K562 (cell line): ENCODE results near the gene ADGRL3. TPM values are rescaled to one million over a fixed set of nuclear protein-coding genes. Genes with fewer than 3 reads are reported as not detected.

Source experiments
- ATAC-seq: fragments of 200-7000 bp; cut with Tn5 transposase; 3 replicates; pipeline ENCODE4 v1.9.1; 2020; ENCODE audit warnings: moderate library complexity
- BruUV-seq: library from RNA; stranded (reverse); fragments of 400-500 nt; replicated peaks from 2 replicates; lab custom pipeline; 2021; lab: Mats Ljungman, UMichigan
- CTCF ChIA-PET: fragments of 300-600 bp; formaldehyde crosslinking; extraction: SDS; loops from one replicate; lab custom pipeline; 2021; ENCODE audit warnings: low intra/inter-chr PET ratio; lab: Yijun Ruan, JAX
- POLR2A ChIA-PET: fragments of 300-600, 350-650 bp; sonication (Branson Sonifier 250); formaldehyde crosslinking; extraction: SDS; loops from one replicate; lab custom pipeline; 2021; ENCODE audit warnings: antibody characterized with exemption, inconsistent platforms; lab: Yijun Ruan, JAX
- DNase-seq, 4 experiments: peaks; one replicate each; pipeline versions ENCODE4 v3.0.0 to v3.0.0-alpha.2; 2011 to 2018; ENCODE audit warnings: low spot score in 3 of 4, mixed read lengths in 3 of 4; ENCODE audit errors: extremely low read depth in 1 of 4
- FAIRE-seq: peaks from 2 replicates; lab custom pipeline; 2011; peaks lifted over from hg19 to GRCh38; lab: Jason Lieb, UNC
- H2AFZ ChIP-seq: 2 replicates; pipeline ENCODE4 v1.6.0; 2011; ENCODE audit warnings: low read depth, low read length, control low read depth, inconsistent platforms
- H3K27ac ChIP-seq: fragments of 200-600 bp; 3 replicates; pipeline ENCODE4 v1.8.0; 2011; ENCODE audit warnings: low read depth, mild to moderate bottlenecking, control low read depth, inconsistent platforms, low read length, moderate library complexity, mixed read lengths; ENCODE audit errors: extremely low read depth
- H3K27me3 ChIP-seq, 2 experiments: fragments of 300-600 bp in 1 of 2; 2 replicates in 1 of 2; 3 replicates in 1 of 2; pipeline versions ENCODE4 v1.6.0 to v1.8.0; 2011; ENCODE audit warnings: inconsistent platforms in 2 of 2, low read length in 2 of 2, mild to moderate bottlenecking in 1 of 2, mixed read lengths in 1 of 2, moderate library complexity in 1 of 2; ENCODE audit not compliant: control insufficient read depth in 2 of 2, insufficient read depth in 2 of 2
- H3K36me3 ChIP-seq: fragments of 300-600 bp; 3 replicates; pipeline ENCODE4 v1.8.0; 2011; ENCODE audit warnings: mild to moderate bottlenecking, low read length, inconsistent platforms; ENCODE audit not compliant: control insufficient read depth, insufficient read depth
- H3K4me1 ChIP-seq, 2 experiments: fragments of 200-600 bp in 1 of 2; replicated peaks in 1 of 2; 2 replicates in 1 of 2; 3 replicates in 1 of 2; pipeline versions ENCODE4 v1.5.1 to v1.8.0; 2011; ENCODE audit warnings: inconsistent platforms in 2 of 2, low read length in 2 of 2, mild to moderate bottlenecking in 1 of 2, mixed read lengths in 1 of 2, moderate library complexity in 1 of 2; ENCODE audit not compliant: control insufficient read depth in 2 of 2, insufficient read depth in 2 of 2
- H3K4me2 ChIP-seq: 2 replicates; pipeline ENCODE4 v1.6.1; 2011; ENCODE audit warnings: low read length, control low read depth, inconsistent platforms, mixed read lengths; ENCODE audit not compliant: insufficient read depth
- H3K4me3 ChIP-seq: fragments of 200-600 bp; sonication (generic), shearing (Covaris generic); 2 replicates; pipeline ENCODE4 v1.5.1; 2016; ENCODE audit warnings: control low read depth, inconsistent platforms
- H3K79me2 ChIP-seq: fragments of 200-600 bp; 3 replicates; pipeline ENCODE4 v1.8.0; 2011; ENCODE audit warnings: low read length, inconsistent platforms; ENCODE audit not compliant: control insufficient read depth, insufficient read depth
- H3K9ac ChIP-seq, 2 experiments: 2 replicates each; pipeline versions ENCODE4 v1.6.0 to v1.6.1; 2011; ENCODE audit warnings: low read depth in 2 of 2, low read length in 2 of 2, control low read depth in 1 of 2, inconsistent platforms in 1 of 2, mild to moderate bottlenecking in 1 of 2, mixed read lengths in 1 of 2; ENCODE audit not compliant: insufficient read depth in 1 of 2
- H3K9me1 ChIP-seq: one replicate; pipeline ENCODE4 v1.6.0; 2011; ENCODE audit warnings: inconsistent platforms, mild to moderate bottlenecking, low read length, moderate library complexity; ENCODE audit not compliant: control insufficient read depth, insufficient read depth
- H3K9me3 ChIP-seq: replicated peaks from 2 replicates; pipeline ENCODE4 v1.5.1; 2011; ENCODE audit warnings: low read depth, low read length, inconsistent platforms; ENCODE audit not compliant: control insufficient read depth, insufficient read depth
- H4K20me1 ChIP-seq: replicated peaks from 2 replicates; pipeline ENCODE4 v1.6.1; 2011; ENCODE audit warnings: low read length, inconsistent platforms, mixed read lengths; ENCODE audit not compliant: control insufficient read depth, insufficient read depth
- ARNT ChIP-seq, 2 experiments: fragments of 450-650 bp; IDR thresholded peaks; 2 replicates each; pipeline ENCODE4 v1.6.1; 2016; ENCODE audit warnings: mild to moderate bottlenecking in 1 of 2
- FOSL1 ChIP-seq: fragments of 200-800 bp; sonication (Bioruptor generic); conservative IDR thresholded peaks from 2 replicates; pipeline ENCODE4 v1.6.1; 2016; ENCODE audit warnings: missing genetic modification characterization, missing compliant biosample characterization
- MBD2 ChIP-seq: sonication (generic); IDR thresholded peaks from 2 replicates; pipeline ENCODE4 v1.6.1; 2016; ENCODE audit warnings: low read depth, borderline replicate concordance
- NUFIP1 ChIP-seq: fragments of 450-650 bp; IDR thresholded peaks from 2 replicates; pipeline ENCODE4 v1.6.1; 2018; ENCODE audit not compliant: partially characterized antibody
- PHF20 ChIP-seq: fragments of 450-650 bp; IDR thresholded peaks from 2 replicates; pipeline ENCODE4 v1.6.1; 2018; ENCODE audit not compliant: partially characterized antibody
- POLR3A ChIP-seq: IDR thresholded peaks from 2 replicates; pipeline ENCODE4 v1.6.1; 2011; ENCODE audit warnings: borderline replicate concordance, mild to moderate bottlenecking, moderate library complexity; ENCODE audit not compliant: insufficient read length, insufficient read depth; ENCODE audit errors: extremely low read depth
- PTTG1 ChIP-seq: fragments of 450-650 bp; IDR thresholded peaks from 2 replicates; pipeline ENCODE4 v1.6.1; 2016; ENCODE audit warnings: low read depth, mild to moderate bottlenecking, missing genetic modification characterization, missing compliant biosample characterization
- ZNF253 ChIP-seq: fragments of 250-450 bp; sonication (Bioruptor Pico); conservative IDR thresholded peaks from 2 replicates; pipeline ENCODE4 v1.6.1; 2021; ENCODE audit warnings: mild to moderate bottlenecking
- ZNF766 ChIP-seq: fragments of 200-800 bp; sonication (Bioruptor generic); conservative IDR thresholded peaks from 2 replicates; pipeline ENCODE4 v1.6.1; 2016; ENCODE audit warnings: missing genetic modification characterization, missing compliant biosample characterization
- WGBS: fragments of 100-300 bp; shearing (Covaris generic); methylation state at CpG from one replicate; pipeline ENCODE4 v1.1.6; 2016; ENCODE audit warnings: low coverage, mixed read lengths; ENCODE audit not compliant: insufficient coverage; ENCODE audit errors: missing lambda C conversion rate; 5-methylcytosine and 5-hydroxymethylcytosine counted together
- in situ Hi-C: fragments of 300-500 bp; cut with MboI; formaldehyde crosslinking; loops from 4 replicates; pipeline ENCODE4 v1.15.0; 2018; ENCODE audit warnings: inconsistent platforms, mixed read lengths
- intact Hi-C: fragments of 100-400 bp; cut with micrococcal nuclease; formaldehyde crosslinking; loops from 2 replicates; pipeline ENCODE4 v1.14.2; 2022
- polyA plus RNA-seq, 8 experiments: library from polyadenylated mRNA; depleted of rRNA in 4 of 8; stranded (reverse) in 5 of 8; unstranded in 3 of 8; fragments of >200 nt; fragmentation: Nextera tagmentation in 2 of 8; fragmentation: Illumina TruSeq in 1 of 8; extraction: Ambion mirVana in 2 of 8; extraction: Trizol in 1 of 8; gene quantifications; 2 replicates each; pipeline versions ENCODE4 v1.2.1 to v1.2.3, GENCODE V29; 2011 to 2014; ENCODE audit warnings: inconsistent platforms in 1 of 8, missing spikeins in 1 of 8
- total RNA-seq, 7 experiments: library from RNA; depleted of rRNA in 6 of 7; stranded (reverse); fragments of >200 nt in 6 of 7; fragmentation: Illumina TruSeq in 2 of 7; extraction: Trizol in 2 of 7; gene quantifications; 2 replicates each; pipeline versions ENCODE4 v1.2.1 to v1.2.3, GENCODE V29; 2011 to 2021; ENCODE audit warnings: low replicate concordance in 1 of 7
- TF ChIP-seq, protein P1 (sequence below): sonication (generic); IDR thresholded peaks from 2 replicates; pipeline ENCODE4 v1.6.1; 2016
- TF ChIP-seq, protein P2 (sequence below): fragments of 250-450 bp; sonication (Bioruptor Pico); IDR thresholded peaks from 2 replicates; pipeline ENCODE4 v1.5.0; 2021; ENCODE audit warnings: mild to moderate bottlenecking, borderline replicate concordance
- TF ChIP-seq, protein P3 (sequence below): fragments of 250-450 bp; sonication (Bioruptor Pico); IDR thresholded peaks from 2 replicates; pipeline ENCODE4 v1.4.0; 2020

Gene ADGRL3
- total and polyA plus RNA-seq, 9 of the 15 experiments (the other 6 are each of a cell fraction or from before 2014, with no cell fraction given), result 0.03 to 0.14 (median 0.04) TPM; not detected in 2

DNA sequence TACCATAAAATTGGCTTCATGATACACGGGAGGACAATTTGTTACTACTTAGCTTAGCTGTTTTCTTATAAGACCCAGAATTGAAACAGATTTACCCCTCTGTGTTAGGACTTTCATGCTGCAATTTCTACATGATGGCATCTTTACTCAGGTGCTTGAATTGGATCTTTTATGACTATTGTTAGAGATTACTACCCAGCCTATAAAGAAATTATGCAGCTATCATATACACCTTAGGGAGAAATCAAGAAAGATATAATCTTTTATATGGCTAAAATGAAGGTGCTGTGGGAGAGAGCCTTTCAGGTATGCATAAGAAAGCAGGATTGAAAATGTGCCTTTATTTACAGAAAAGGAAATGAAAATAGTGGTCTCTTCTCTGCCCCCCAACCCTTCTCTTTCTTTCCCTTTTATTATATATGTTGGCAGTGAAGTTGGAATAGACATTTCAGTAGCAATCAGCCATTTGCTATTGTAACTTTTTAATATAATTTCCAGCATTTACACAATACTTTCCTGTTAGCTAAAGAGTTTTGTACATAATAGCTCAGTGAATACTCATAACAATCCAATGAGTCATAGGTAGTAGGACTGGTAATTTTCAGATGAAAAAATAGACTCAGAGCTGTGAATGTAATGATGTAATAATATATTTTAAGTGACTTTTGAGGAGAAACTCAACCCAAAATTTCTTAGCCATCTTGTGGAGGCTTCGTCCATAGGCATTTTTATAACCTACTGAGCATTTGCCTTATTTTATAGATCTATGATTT lies 311.8 kb downstream of the ADGRL3 start:
- in situ Hi-C loops (no loop called here), intact Hi-C loops (no loop called here)
- BruUV-seq, result no TSS peak
- DNase-seq (no peak), ATAC-seq (no peak), FAIRE-seq (no peak)
- no peaks in the 10 kb centered on the region for H3K9me3 ChIP-seq
- ChIA-PET POLR2A (no interaction called here), CTCF (no interaction called here)
- H2AFZ ChIP-seq, result no peak overlapping the region
- H4K20me1 ChIP-seq, result no peaks in the 10 kb centered on the region
- no peaks in the 10 kb centered on the region for H3K36me3 ChIP-seq
- H3K9ac ChIP-seq, result no peak overlapping the region
- no peak overlapping the region for H3K27ac ChIP-seq
- no peaks in the 10 kb centered on the region for H3K27me3 ChIP-seq
- no peaks in the 10 kb centered on the region for H3K9me1 ChIP-seq
- 3% methylated on average over 2 of the region's 2 CpGs for WGBS
- no peak overlapping the region for H3K4me2 ChIP-seq
- H3K79me2 ChIP-seq, result no peaks in the 10 kb centered on the region
- no peak overlapping the region for H3K4me3 ChIP-seq
- H3K4me1 ChIP-seq, result no peaks in the 10 kb centered on the region
- TF ChIP-seq, protein P1, sequence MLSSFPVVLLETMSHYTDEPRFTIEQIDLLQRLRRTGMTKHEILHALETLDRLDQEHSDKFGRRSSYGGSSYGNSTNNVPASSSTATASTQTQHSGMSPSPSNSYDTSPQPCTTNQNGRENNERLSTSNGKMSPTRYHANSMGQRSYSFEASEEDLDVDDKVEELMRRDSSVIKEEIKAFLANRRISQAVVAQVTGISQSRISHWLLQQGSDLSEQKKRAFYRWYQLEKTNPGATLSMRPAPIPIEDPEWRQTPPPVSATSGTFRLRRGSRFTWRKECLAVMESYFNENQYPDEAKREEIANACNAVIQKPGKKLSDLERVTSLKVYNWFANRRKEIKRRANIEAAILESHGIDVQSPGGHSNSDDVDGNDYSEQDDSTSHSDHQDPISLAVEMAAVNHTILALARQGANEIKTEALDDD, result no peak
- TF ChIP-seq NUFIP1 (no peak), ZNF766 (no peak), ARNT (IDR thresholded peaks at IDR 0.05) (no peak), ZNF253 (no peak), PTTG1 (no peak), POLR3A (no peak), FOSL1 (tag) (no peak), MBD2 (no peak), PHF20 (no peak)
- TF ChIP-seq, protein P2, sequence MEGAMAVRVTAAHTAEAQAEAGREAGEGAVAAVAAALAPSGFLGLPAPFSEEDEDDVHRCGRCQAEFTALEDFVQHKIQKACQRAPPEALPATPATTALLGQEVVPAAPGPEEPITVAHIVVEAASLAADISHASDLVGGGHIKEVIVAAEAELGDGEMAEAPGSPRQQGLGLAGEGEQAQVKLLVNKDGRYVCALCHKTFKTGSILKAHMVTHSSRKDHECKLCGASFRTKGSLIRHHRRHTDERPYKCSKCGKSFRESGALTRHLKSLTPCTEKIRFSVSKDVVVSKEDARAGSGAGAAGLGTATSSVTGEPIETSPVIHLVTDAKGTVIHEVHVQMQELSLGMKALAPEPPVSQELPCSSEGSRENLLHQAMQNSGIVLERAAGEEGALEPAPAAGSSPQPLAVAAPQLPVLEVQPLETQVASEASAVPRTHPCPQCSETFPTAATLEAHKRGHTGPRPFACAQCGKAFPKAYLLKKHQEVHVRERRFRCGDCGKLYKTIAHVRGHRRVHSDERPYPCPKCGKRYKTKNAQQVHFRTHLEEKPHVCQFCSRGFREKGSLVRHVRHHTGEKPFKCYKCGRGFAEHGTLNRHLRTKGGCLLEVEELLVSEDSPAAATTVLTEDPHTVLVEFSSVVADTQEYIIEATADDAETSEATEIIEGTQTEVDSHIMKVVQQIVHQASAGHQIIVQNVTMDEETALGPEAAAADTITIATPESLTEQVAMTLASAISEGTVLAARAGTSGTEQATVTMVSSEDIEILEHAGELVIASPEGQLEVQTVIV (CRISPR knock-in tag), result no peak
- TF ChIP-seq, protein P3, sequence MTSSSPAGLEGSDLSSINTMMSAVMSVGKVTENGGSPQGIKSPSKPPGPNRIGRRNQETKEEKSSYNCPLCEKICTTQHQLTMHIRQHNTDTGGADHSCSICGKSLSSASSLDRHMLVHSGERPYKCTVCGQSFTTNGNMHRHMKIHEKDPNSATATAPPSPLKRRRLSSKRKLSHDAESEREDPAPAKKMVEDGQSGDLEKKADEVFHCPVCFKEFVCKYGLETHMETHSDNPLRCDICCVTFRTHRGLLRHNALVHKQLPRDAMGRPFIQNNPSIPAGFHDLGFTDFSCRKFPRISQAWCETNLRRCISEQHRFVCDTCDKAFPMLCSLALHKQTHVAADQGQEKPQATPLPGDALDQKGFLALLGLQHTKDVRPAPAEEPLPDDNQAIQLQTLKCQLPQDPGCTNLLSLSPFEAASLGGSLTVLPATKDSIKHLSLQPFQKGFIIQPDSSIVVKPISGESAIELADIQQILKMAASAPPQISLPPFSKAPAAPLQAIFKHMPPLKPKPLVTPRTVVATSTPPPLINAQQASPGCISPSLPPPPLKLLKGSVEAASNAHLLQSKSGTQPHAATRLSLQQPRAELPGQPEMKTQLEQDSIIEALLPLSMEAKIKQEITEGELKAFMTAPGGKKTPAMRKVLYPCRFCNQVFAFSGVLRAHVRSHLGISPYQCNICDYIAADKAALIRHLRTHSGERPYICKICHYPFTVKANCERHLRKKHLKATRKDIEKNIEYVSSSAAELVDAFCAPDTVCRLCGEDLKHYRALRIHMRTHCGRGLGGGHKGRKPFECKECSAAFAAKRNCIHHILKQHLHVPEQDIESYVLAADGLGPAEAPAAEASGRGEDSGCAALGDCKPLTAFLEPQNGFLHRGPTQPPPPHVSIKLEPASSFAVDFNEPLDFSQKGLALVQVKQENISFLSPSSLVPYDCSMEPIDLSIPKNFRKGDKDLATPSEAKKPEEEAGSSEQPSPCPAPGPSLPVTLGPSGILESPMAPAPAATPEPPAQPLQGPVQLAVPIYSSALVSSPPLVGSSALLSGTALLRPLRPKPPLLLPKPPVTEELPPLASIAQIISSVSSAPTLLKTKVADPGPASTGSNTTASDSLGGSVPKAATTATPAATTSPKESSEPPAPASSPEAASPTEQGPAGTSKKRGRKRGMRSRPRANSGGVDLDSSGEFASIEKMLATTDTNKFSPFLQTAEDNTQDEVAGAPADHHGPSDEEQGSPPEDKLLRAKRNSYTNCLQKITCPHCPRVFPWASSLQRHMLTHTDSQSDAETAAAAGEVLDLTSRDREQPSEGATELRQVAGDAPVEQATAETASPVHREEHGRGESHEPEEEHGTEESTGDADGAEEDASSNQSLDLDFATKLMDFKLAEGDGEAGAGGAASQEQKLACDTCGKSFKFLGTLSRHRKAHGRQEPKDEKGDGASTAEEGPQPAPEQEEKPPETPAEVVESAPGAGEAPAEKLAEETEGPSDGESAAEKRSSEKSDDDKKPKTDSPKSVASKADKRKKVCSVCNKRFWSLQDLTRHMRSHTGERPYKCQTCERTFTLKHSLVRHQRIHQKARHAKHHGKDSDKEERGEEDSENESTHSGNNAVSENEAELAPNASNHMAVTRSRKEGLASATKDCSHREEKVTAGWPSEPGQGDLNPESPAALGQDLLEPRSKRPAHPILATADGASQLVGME (CRISPR knock-in tag), result no peak
